H1 (cell line): ENCODE results near the gene JAG1.

Source experiments
- RFX5 ChIP-seq: IDR thresholded peaks from 2 replicates; pipeline ENCODE4 v1.6.1; 2011; ENCODE audit warnings: low read depth, low read length, improper control_type of control experiment, borderline replicate concordance
- TF ChIP-seq, protein P1 (sequence below): IDR thresholded peaks from 2 replicates; pipeline ENCODE4 v1.6.1; 2011; ENCODE audit warnings: low read length, improper control_type of control experiment
- TF ChIP-seq, protein P2 (sequence below), 3 experiments: IDR thresholded peaks; 1 replicate in 2 of 3; 2 replicates in 1 of 3; pipeline versions ENCODE4 v1.5.1 to v1.6.1; 2011; ENCODE audit warnings: low read length in 3 of 3, mild to moderate bottlenecking in 3 of 3, inconsistent platforms in 2 of 3, low read depth in 1 of 3, moderate library complexity in 1 of 3; ENCODE audit not compliant: insufficient read depth in 1 of 3; ENCODE audit errors: control extremely low read depth in 1 of 3

DNA sequence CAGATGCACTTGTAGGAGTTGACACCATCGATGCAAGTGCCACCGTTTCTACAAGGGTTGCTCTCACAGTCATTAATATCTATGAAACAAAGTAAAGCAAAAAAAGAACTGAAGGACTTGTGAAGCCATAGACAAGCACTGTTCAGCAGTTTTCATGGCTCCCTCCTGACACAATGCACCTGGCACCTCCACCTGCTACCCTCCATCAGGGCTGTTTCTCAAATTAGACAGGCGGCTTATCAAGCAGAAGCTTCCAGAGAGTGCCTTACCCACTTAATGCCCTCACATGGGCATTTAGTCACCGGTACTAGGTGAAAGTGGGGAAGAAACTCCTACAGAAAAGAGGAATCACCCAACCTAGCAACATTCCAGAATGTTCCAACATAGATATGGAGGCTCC, 27.8 kb downstream of the JAG1 start:
- TF ChIP-seq, protein P1, sequence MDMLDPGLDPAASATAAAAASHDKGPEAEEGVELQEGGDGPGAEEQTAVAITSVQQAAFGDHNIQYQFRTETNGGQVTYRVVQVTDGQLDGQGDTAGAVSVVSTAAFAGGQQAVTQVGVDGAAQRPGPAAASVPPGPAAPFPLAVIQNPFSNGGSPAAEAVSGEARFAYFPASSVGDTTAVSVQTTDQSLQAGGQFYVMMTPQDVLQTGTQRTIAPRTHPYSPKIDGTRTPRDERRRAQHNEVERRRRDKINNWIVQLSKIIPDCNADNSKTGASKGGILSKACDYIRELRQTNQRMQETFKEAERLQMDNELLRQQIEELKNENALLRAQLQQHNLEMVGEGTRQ: no peak
- TF ChIP-seq, protein P2, sequence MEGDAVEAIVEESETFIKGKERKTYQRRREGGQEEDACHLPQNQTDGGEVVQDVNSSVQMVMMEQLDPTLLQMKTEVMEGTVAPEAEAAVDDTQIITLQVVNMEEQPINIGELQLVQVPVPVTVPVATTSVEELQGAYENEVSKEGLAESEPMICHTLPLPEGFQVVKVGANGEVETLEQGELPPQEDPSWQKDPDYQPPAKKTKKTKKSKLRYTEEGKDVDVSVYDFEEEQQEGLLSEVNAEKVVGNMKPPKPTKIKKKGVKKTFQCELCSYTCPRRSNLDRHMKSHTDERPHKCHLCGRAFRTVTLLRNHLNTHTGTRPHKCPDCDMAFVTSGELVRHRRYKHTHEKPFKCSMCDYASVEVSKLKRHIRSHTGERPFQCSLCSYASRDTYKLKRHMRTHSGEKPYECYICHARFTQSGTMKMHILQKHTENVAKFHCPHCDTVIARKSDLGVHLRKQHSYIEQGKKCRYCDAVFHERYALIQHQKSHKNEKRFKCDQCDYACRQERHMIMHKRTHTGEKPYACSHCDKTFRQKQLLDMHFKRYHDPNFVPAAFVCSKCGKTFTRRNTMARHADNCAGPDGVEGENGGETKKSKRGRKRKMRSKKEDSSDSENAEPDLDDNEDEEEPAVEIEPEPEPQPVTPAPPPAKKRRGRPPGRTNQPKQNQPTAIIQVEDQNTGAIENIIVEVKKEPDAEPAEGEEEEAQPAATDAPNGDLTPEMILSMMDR (IDR thresholded peaks at IDR 0.05; ENCODE audit: control extremely low read depth in 1 of 3, insufficient read depth in 1 of 3, low read depth in 1 of 3, low read length in 3 of 3): no peak
- no peak for TF ChIP-seq RFX5
